Nephron progenitor cell (in vitro differentiated cells): ENCODE results near the gene ZNF700.

Experiments used
- DNase-seq: peaks from one replicate; pipeline ENCODE4 v3.0.0; 2021
- H3K27ac Mint-ChIP-seq: 2 replicates; pipeline ENCODE4 v1.8.0; 2021; ENCODE audit warnings: mild to moderate bottlenecking, moderate library complexity, mixed read lengths
- H3K27me3 Mint-ChIP-seq: 2 replicates; pipeline ENCODE4 v1.8.0; 2021; ENCODE audit warnings: mild to moderate bottlenecking, low read depth, mixed read lengths; ENCODE audit not compliant: poor library complexity
- H3K36me3 Mint-ChIP-seq: 2 replicates; pipeline ENCODE4 v1.8.0; 2021; ENCODE audit warnings: low read depth, mixed read lengths
- H3K4me1 Mint-ChIP-seq: 2 replicates; pipeline ENCODE4 v1.8.0; 2021; ENCODE audit warnings: mixed read lengths
- H3K4me3 Mint-ChIP-seq: 2 replicates; pipeline ENCODE4 v1.8.0; 2021; ENCODE audit warnings: mild to moderate bottlenecking, moderate library complexity, mixed read lengths
- H3K9me3 Mint-ChIP-seq: 2 replicates; pipeline ENCODE4 v1.8.0; 2021; ENCODE audit warnings: mild to moderate bottlenecking, moderate library complexity, mixed read lengths
- TF ChIP-seq, protein P1 (sequence below): fragments of 200-600 bp; sonication (generic); IDR thresholded peaks from 2 replicates; pipeline ENCODE4 v1.5.0; 2021; ENCODE audit warnings: antibody characterized with exemption

Gene ZNF700

GRCh38 chr19:11964858-11965645 is 40.1 kb downstream of the ZNF700 start, which contains the start of gene ZNF763:
ZNF763 (plus strand) TSS chr19:11965040; CDS start chr19:11965209, 169 bp downstream.
- DNase-seq: peak; percentile 94
- H3K4me3 Mint-ChIP-seq: peak within 1 kb of the TSS; percentile 92
- H3K27me3 Mint-ChIP-seq: peaks cover 20% of the 10 kb centered on the region
- H3K4me1 Mint-ChIP-seq: peaks cover 31% of the 10 kb centered on the region
- peak within 1 kb of the TSS; percentile 94 for H3K27ac Mint-ChIP-seq
- peaks cover 31% of the 10 kb centered on the region for H3K36me3 Mint-ChIP-seq
- TF ChIP-seq, protein P1, sequence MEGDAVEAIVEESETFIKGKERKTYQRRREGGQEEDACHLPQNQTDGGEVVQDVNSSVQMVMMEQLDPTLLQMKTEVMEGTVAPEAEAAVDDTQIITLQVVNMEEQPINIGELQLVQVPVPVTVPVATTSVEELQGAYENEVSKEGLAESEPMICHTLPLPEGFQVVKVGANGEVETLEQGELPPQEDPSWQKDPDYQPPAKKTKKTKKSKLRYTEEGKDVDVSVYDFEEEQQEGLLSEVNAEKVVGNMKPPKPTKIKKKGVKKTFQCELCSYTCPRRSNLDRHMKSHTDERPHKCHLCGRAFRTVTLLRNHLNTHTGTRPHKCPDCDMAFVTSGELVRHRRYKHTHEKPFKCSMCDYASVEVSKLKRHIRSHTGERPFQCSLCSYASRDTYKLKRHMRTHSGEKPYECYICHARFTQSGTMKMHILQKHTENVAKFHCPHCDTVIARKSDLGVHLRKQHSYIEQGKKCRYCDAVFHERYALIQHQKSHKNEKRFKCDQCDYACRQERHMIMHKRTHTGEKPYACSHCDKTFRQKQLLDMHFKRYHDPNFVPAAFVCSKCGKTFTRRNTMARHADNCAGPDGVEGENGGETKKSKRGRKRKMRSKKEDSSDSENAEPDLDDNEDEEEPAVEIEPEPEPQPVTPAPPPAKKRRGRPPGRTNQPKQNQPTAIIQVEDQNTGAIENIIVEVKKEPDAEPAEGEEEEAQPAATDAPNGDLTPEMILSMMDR: no peak
- peaks cover 45% of the 10 kb centered on the region for H3K9me3 Mint-ChIP-seq

- Mint-ChIP-seq H3K4me1 (peaks cover 18% of the 10 kb centered on the region), H3K4me3 (no peak overlapping the region), H3K9me3 (peaks cover 75% of the 10 kb centered on the region)
These were observed 45.3 kb downstream of the ZNF700 start for GRCh38 chr19:11970174-11970573.

GRCh38 chr19:11971041-11971440 is 46.1 kb downstream of the ZNF700 start:
- peaks cover 10% of the 10 kb centered on the region for H3K4me1 Mint-ChIP-seq
- H3K36me3 Mint-ChIP-seq: peaks cover 67% of the 10 kb centered on the region
- TF ChIP-seq, protein P1: no peak
- H3K27me3 Mint-ChIP-seq: peaks cover 7% of the 10 kb centered on the region
- no peak overlapping the region for H3K27ac Mint-ChIP-seq
- DNase-seq: no peak
- H3K9me3 Mint-ChIP-seq: peaks cover 79% of the 10 kb centered on the region
- H3K4me3 Mint-ChIP-seq: no peak overlapping the region

More at GRCh38 chr19:11970174-11970573, 45.3 kb downstream of the ZNF700 start:
- no peak overlapping the region for H3K27ac Mint-ChIP-seq
- peaks cover 13% of the 10 kb centered on the region for H3K27me3 Mint-ChIP-seq
- TF ChIP-seq, protein P1: no peak
- no peak for DNase-seq
- H3K36me3 Mint-ChIP-seq: peaks cover 66% of the 10 kb centered on the region

DNA sequence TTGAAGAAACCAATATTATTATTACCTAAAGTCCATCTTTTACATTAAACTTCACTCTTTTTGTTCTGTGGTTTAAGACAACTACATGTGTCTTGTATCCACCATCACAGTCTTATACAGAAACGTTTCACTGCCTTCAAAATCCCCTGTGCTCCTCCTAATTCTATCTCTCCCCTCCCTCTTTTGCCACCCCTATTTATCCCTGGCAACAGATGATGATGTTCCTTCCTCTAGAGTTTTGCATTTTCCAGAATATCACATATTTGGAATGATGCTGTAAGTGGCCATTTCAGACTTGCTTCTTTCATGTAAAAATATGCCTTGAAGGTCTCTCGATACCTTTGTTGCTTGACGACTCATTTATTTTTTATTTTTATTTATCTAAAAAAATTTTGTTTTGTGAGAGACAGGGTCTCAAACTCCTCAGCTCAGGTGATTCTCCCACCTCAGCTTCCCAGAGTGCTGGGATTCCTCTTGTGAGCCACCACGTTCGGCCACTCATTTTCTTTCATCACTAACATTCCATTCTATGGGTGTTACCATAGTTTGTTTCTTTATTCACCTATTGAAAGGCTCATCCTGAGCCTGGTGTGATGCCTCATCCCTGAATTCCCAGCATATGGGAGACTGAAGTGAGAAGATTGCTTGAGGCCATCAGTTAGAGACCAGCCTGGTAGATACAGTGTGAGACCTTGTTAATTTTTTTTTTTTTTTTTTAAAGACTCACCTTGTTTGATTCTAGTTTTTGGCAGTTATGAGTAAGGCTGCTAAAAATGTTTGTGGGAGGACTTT is 48.3 kb downstream of the ZNF700 start:
- Mint-ChIP-seq H3K36me3 (peaks cover 75% of the 10 kb centered on the region), H3K27ac (no peak overlapping the region), H3K9me3 (peaks cover 84% of the 10 kb centered on the region), H3K27me3 (no peaks in the 10 kb centered on the region), H3K4me3 (no peak overlapping the region), H3K4me1 (no peaks in the 10 kb centered on the region)
- no peak for DNase-seq
- TF ChIP-seq, protein P1: no peak

DNA sequence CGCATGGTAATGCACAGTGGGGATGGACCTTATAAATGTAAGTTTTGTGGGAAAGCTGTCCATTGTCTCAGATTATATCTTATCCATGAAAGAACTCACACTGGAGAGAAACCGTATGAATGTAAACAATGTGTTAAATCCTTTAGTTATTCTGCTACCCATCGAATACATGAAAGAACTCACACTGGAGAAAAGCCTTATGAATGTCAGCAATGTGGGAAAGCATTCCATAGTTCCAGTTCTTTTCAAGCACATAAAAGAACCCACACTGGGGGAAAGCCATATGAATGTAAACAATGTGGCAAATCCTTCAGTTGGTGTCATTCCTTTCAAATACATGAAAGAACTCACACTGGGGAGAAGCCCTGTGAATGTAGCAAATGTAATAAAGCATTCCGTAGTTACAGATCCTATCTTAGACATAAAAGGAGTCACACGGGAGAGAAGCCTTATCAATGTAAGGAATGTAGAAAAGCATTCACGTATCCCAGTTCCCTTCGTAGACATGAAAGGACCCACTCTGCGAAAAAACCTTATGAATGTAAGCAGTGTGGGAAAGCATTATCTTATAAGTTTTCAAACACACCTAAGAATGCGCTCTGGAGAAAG is 53.7 kb downstream of the ZNF700 start:
- no peak for DNase-seq
- Mint-ChIP-seq H3K4me3 (no peak overlapping the region), H3K9me3 (peaks cover 94% of the 10 kb centered on the region), H3K36me3 (peaks cover 68% of the 10 kb centered on the region), H3K4me1 (no peaks in the 10 kb centered on the region), H3K27ac (no peak overlapping the region), H3K27me3 (no peaks in the 10 kb centered on the region)
- TF ChIP-seq, protein P1: no peak
